Measurements from ENCODE around the gene MYL5.

DNA sequence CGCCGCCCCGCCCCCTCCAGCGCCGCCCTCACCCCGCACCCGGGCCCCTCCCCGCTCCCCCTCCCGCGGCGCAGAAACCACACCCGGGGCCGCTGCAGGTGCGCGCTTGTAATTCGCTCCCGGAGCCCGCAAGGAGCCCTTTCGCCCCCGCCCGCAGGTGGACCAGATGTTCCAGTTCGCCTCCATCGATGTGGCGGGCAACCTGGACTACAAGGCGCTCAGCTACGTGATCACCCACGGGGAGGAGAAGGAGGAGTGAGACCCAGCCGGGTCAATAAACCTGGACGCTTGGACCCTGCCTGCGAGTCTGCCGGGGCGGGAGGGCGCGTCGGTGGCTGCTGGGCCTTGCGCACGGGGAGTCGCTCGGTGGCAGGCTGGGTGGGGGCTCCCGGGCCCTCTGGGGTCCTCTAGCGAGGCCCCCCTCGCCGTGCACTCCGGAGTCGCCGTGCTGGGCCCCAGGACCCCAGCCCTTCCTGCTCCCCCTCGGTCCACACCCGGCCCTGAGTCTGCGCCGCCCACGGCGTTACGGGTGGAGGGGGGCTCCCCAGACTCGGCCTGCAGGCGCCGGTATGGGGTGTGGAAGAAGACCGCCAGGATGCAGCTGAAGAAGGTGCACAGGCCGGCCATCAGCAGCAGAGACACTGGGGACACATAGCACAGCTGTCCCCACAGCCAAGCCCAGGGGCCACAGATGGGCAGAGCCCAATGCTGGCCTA is 7.6 kb downstream of the MYL5 start:
- TF ChIP-seq ZNF8 (CRISPR knock-in tag; IDR thresholded peaks at IDR 0.05), result no peak
- no peak for TF ChIP-seq BACH2 (CRISPR knock-in tag; IDR thresholded peaks at IDR 0.05; ENCODE audit: borderline replicate concordance)
- TF ChIP-seq ARNTL (CRISPR knock-in tag; IDR thresholded peaks at IDR 0.05; ENCODE audit: borderline replicate concordance, low read depth), result no peak
- TF ChIP-seq ZC3H10 (CRISPR knock-in tag; IDR thresholded peaks at IDR 0.05), result no peak
- no peak for TF ChIP-seq TCF4 (CRISPR knock-in tag; IDR thresholded peaks at IDR 0.05; ENCODE audit: borderline replicate concordance)
- TF ChIP-seq ZFP3 (CRISPR knock-in tag; IDR thresholded peaks at IDR 0.05), result no peak
- no peak for TF ChIP-seq CSDC2 (CRISPR knock-in tag; IDR thresholded peaks at IDR 0.05)
- TF ChIP-seq ZNF70 (CRISPR knock-in tag; IDR thresholded peaks at IDR 0.05), result no peak
